ENCODE data around the gene ILK. TPM values are rescaled to one million over a fixed set of nuclear protein-coding genes. Genes with fewer than 3 reads are reported as not detected.

ILK gene
- total and polyA plus RNA-seq, 11 donors: 177 to 288 (median 222) TPM

DNA sequence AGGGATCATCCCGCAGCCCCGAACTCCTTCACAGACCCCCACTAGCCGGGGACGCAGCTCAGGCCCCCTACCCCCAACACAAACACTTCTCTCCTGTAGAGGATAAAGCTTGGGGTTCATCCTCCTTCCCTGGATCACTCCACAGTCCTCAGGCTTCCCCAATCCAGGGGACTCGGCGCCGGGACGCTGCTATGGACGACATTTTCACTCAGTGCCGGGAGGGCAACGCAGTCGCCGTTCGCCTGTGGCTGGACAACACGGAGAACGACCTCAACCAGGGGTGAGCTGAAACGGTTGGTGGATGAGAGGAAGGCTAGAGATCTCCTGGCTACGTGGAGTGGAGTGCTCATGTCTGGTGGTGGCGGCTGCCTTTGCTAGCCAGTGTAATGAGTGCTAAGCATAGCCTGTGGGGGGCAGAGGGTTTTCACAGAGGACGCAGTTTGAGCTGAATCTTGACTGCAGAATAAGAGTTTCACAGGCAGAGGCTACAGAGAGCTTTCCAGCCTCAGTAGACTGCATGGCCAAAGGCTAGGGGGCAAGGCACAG, 580 bp downstream of the ILK start:
- 0 to 2% (median 0%) methylated on average over 8 to 20 of the region's 20 CpGs for WGBS, 4 donors
- no peaks in the 10 kb centered on the region for H3K27me3 ChIP-seq
- H3K4me1 ChIP-seq: peaks cover 17 to 77% (median 56%) of the 10 kb centered on the region in 12 donors
- TF ChIP-seq POLR2A (IDR thresholded peaks at IDR 0.05) (no peak), CTCF (IDR thresholded peaks at IDR 0.05) (peak in 5 of 12 donors; percentile 18 to 41 (median 24))
- H3K36me3 ChIP-seq: peaks cover 0 to 54% (median 44%) of the 10 kb centered on the region in 9 donors
- intact Hi-C loops (cut with DNase I): loop anchor here in 5 of 10 donors (2.0 to 5.0 kb wide), 5 partner anchors 43 to 212 kb away; partner anchors contain the start of genes MRPL17 (in 2 of the 5) and SMPD1 (in 1 of the 5)
- no peaks in the 10 kb centered on the region for H3K9me3 ChIP-seq
- peak overlapping the region; percentile 52 to 97 (median 92) for H3K4me3 ChIP-seq
- ATAC-seq (peak; percentile 40 to 60 (median 57)), DNase-seq (peak; percentile 58 to 71 (median 63))
- H3K27ac ChIP-seq: peak overlapping the region; percentile 83 to 99 (median 98)

GRCh38 chr11:6604790-6605189, 1.2 kb downstream of the ILK start:
- no peak for ATAC-seq
- 1 to 4% (median 3%) methylated on average over 3 of the region's 3 CpGs for WGBS, 4 donors
- no peak for TF ChIP-seq CTCF (IDR thresholded peaks at IDR 0.05)
- TF ChIP-seq POLR2A (IDR thresholded peaks at IDR 0.05): no peak
- DNase-seq: no peak
- peaks cover 0 to 54% (median 44%) of the 10 kb centered on the region in 9 donors for H3K36me3 ChIP-seq
- no peaks in the 10 kb centered on the region for H3K27me3 ChIP-seq
- peak overlapping the region; percentile 83 to 99 (median 98) for H3K27ac ChIP-seq
- intact Hi-C loops (cut with DNase I): loop anchor here in 5 of 10 donors (2.0 to 5.0 kb wide), 5 partner anchors 42 to 212 kb away; partner anchors contain the start of genes MRPL17 (in 2 of the 5) and SMPD1 (in 1 of the 5)
- peaks cover 17 to 73% (median 54%) of the 10 kb centered on the region in 12 donors for H3K4me1 ChIP-seq
- no peaks in the 10 kb centered on the region for H3K9me3 ChIP-seq
- peak overlapping the region; percentile 52 to 97 (median 92) for H3K4me3 ChIP-seq

DNA sequence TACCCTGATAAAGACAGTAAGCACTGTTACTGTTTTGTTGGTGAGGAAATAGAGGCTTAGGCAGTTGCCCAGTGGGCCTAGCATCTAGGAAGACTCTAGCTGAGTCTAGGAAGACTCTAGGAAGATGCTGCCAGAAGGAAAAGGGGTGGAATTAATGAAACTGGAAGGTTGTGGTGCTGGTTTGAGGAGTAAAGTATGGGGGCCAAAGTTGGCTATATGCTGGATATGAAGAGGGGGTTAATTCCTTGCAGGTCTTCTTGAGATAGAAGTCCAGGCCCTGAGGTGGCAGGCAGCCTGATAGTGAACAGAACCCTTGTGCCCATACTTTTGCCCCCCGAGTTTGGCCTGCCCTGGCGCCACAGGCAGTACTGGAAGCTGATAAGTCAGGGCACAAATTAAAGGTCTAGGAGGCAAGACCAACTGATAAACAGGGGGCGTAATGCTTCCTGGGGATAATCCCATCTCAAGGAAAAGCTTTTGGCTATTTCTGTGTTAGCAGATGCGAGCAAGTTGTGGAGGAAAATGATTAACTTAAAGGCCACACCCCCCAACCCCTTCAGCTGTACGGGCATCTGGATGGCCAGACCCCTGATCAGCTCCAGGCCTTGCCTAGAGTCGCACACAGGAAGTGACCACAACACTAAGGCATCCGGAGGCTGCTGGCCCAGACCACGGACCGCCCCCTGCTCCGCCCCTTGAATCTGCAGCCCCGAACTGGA, 3.1 kb downstream of the ILK start:
- Histone ChIP-seq H3K36me3 (peaks cover 0 to 55% (median 42%) of the 10 kb centered on the region in 9 donors), H3K4me3 (peak overlapping the region; percentile 1 to 96 (median 90)), H3K9me3 (no peaks in the 10 kb centered on the region), H3K27ac (peak overlapping the region; percentile 83 to 99 (median 98)), H3K27me3 (no peaks in the 10 kb centered on the region), H3K4me1 (peaks cover 17 to 82% (median 60%) of the 10 kb centered on the region in 12 donors)
- peak; percentile 78 to 89 (median 84) for ATAC-seq
- TF ChIP-seq POLR2A (IDR thresholded peaks at IDR 0.05): peak; percentile 63 to 73
- TF ChIP-seq CTCF (IDR thresholded peaks at IDR 0.05): peak in 1 of 12 donors; percentile 6
- intact Hi-C loops (cut with DNase I): loop anchor here in 1 of 10 donors (2.0 kb wide), 1 partner anchor 76 kb away; the partner anchor contains the start of gene MRPL17
- peak; percentile 93 to 96 (median 96) for DNase-seq
- 3 to 7% (median 3%) methylated on average over 11 of the region's 11 CpGs for WGBS, 4 donors

Data from heart left ventricle (tissue), 16 donors.